WTC11 (cell line): Measurements from ENCODE around the gene GPR158. TPM values are rescaled to one million over a fixed set of nuclear protein-coding genes. Genes with fewer than 3 reads are reported as not detected.

Source experiments
- ATAC-seq: fragments of 200-7000 bp; cut with Tn5 transposase; 2 replicates; pipeline ENCODE4 v1.10.0; 2021; ENCODE audit warnings: mild to moderate bottlenecking, moderate library complexity
- CTCF ChIA-PET: fragments of 300-600 bp; sonication (Branson Sonifier 250); formaldehyde crosslinking; loops from one replicate; lab custom pipeline; 2021; ENCODE audit warnings: antibody characterized with exemption; lab: Charles Lee
- POLR2A ChIA-PET: fragments of 350-600 bp; sonication (Branson Sonifier 250); formaldehyde crosslinking; loops from one replicate; lab custom pipeline; 2021; ENCODE audit warnings: antibody characterized with exemption; lab: Charles Lee
- DNase-seq: peaks from one replicate; pipeline ENCODE4 v3.0.0; 2021; ENCODE audit warnings: low spot score
- H3K27ac Mint-ChIP-seq: 2 replicates; pipeline ENCODE4 v1.8.0; 2021; ENCODE audit warnings: mixed read lengths
- H3K27me3 Mint-ChIP-seq: 2 replicates; pipeline ENCODE4 v1.8.0; 2021; ENCODE audit warnings: low read depth, mild to moderate bottlenecking, moderate library complexity, mixed read lengths
- H3K36me3 Mint-ChIP-seq: 2 replicates; pipeline ENCODE4 v1.8.0; 2021; ENCODE audit warnings: mixed read lengths
- H3K4me1 Mint-ChIP-seq: 2 replicates; pipeline ENCODE4 v1.8.0; 2022; ENCODE audit warnings: mixed read lengths
- H3K4me3 Mint-ChIP-seq: 2 replicates; pipeline ENCODE4 v1.8.0; 2021; ENCODE audit warnings: mild to moderate bottlenecking, moderate library complexity, mixed read lengths
- H3K9me3 Mint-ChIP-seq: 2 replicates; pipeline ENCODE4 v1.8.0; 2021; ENCODE audit warnings: mixed read lengths
- ATF1 ChIP-seq: sonication (generic); formaldehyde crosslinking; IDR thresholded peaks from 2 replicates; pipeline ENCODE4 v1.8.1; 2023; ENCODE audit warnings: mild to moderate bottlenecking, moderate library complexity, missing genetic modification reagents
- CBFB ChIP-seq: sonication (generic); formaldehyde crosslinking; IDR thresholded peaks from 2 replicates; pipeline ENCODE4 v1.8.1; 2022; ENCODE audit warnings: mild to moderate bottlenecking, low read depth, missing genetic modification reagents
- ELF4 ChIP-seq: sonication (generic); formaldehyde crosslinking; IDR thresholded peaks from 2 replicates; pipeline ENCODE4 v1.8.1; 2022; ENCODE audit warnings: low read depth, mild to moderate bottlenecking, moderate library complexity, missing genetic modification reagents
- FOXJ3 ChIP-seq: sonication (generic); formaldehyde crosslinking; IDR thresholded peaks from 2 replicates; pipeline ENCODE4 v1.9.0; 2021; ENCODE audit warnings: missing genetic modification reagents, mild to moderate bottlenecking, borderline replicate concordance
- FOXP1 ChIP-seq: sonication (generic); formaldehyde crosslinking; IDR thresholded peaks from 2 replicates; pipeline ENCODE4 v1.8.0; 2022; ENCODE audit warnings: missing genetic modification reagents, mild to moderate bottlenecking, moderate library complexity, borderline replicate concordance
- JUN ChIP-seq: sonication (generic); formaldehyde crosslinking; IDR thresholded peaks from 2 replicates; pipeline ENCODE4 v1.8.0; 2023; ENCODE audit warnings: mild to moderate bottlenecking, missing genetic modification reagents
- MYBL2 ChIP-seq: sonication (generic); formaldehyde crosslinking; IDR thresholded peaks from 2 replicates; pipeline ENCODE4 v1.8.1; 2023; ENCODE audit warnings: mild to moderate bottlenecking, moderate library complexity, missing genetic modification reagents
- NFE2L1 ChIP-seq: sonication (generic); formaldehyde crosslinking; IDR thresholded peaks from 2 replicates; pipeline ENCODE4 v1.8.1; 2023; ENCODE audit warnings: missing genetic modification reagents
- OVOL2 ChIP-seq: fragments of 250-450 bp; sonication (Bioruptor Pico); IDR thresholded peaks from 2 replicates; pipeline ENCODE4 v1.9.0; 2021; ENCODE audit warnings: mild to moderate bottlenecking, borderline replicate concordance
- RORB ChIP-seq: fragments of 250-450 bp; sonication (Bioruptor Pico); IDR thresholded peaks from 2 replicates; pipeline ENCODE4 v1.9.0; 2021; ENCODE audit warnings: mild to moderate bottlenecking
- TCF7 ChIP-seq: sonication (generic); formaldehyde crosslinking; IDR thresholded peaks from 2 replicates; pipeline ENCODE4 v1.8.0; 2022; ENCODE audit warnings: mild to moderate bottlenecking, low read depth, missing genetic modification reagents, moderate library complexity
- ZNF138 ChIP-seq: sonication (generic); formaldehyde crosslinking; conservative IDR thresholded peaks from 2 replicates; pipeline ENCODE4 v1.8.1; 2022; ENCODE audit warnings: mild to moderate bottlenecking, moderate library complexity, missing genetic modification reagents
- ZNF232 ChIP-seq: sonication (generic); formaldehyde crosslinking; IDR thresholded peaks from 2 replicates; pipeline ENCODE4 v1.8.0; 2022; ENCODE audit warnings: mild to moderate bottlenecking, missing genetic modification reagents
- ZNF317 ChIP-seq: sonication (generic); formaldehyde crosslinking; IDR thresholded peaks from 2 replicates; pipeline ENCODE4 v1.8.1; 2023; ENCODE audit warnings: low read depth, mild to moderate bottlenecking, moderate library complexity, missing genetic modification reagents, borderline replicate concordance
- ZNF416 ChIP-seq: fragments of 250-450 bp; sonication (Bioruptor Pico); IDR thresholded peaks from 2 replicates; pipeline ENCODE4 v1.9.0; 2021; ENCODE audit warnings: mild to moderate bottlenecking, inconsistent platforms
- total RNA-seq: library from RNA; stranded (reverse); gene quantifications from 3 replicates; pipeline ENCODE4 v1.2.3, GENCODE V29; 2021
- TF ChIP-seq, protein P1 (sequence below): sonication (generic); formaldehyde crosslinking; IDR thresholded peaks from 2 replicates; pipeline ENCODE4 v1.8.1; 2022; ENCODE audit warnings: low read depth, mild to moderate bottlenecking, moderate library complexity, missing genetic modification reagents, borderline replicate concordance
- TF ChIP-seq, protein P2 (sequence below): sonication (generic); formaldehyde crosslinking; IDR thresholded peaks from 2 replicates; pipeline ENCODE4 v1.8.0; 2022; ENCODE audit warnings: mild to moderate bottlenecking, missing genetic modification reagents
- TF ChIP-seq, protein P3 (sequence below): sonication (generic); formaldehyde crosslinking; IDR thresholded peaks from 2 replicates; pipeline ENCODE4 v1.8.0; 2023; ENCODE audit warnings: missing genetic modification reagents, mild to moderate bottlenecking, borderline replicate concordance

GPR158 gene
- total RNA-seq, 1 experiment from 2014 or later = 0.63 TPM

DNA sequence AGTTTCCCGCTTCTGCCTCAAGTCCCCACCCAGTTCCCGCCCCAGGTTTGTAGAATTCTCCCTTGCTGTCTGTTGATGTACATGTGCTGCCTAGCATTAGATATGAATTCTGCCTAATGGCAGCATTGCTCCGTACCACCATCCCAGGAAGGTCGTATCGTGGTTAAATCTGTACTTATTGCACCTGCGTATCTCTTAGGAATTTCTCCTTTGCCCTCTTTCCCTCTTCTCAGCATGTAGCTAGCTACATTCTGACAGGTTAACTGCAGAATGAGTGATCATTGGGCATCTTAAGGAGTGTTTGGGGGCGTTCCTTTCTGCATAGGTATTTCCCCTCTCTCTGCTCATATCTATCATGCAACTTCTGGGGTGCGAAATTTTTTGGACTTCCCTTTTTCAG is 293.1 kb downstream of the GPR158 start:
- Mint-ChIP-seq H3K4me3 (no peak overlapping the region), H3K4me1 (peaks cover 43% of the 10 kb centered on the region), H3K27ac (no peak overlapping the region), H3K36me3 (peaks cover 14% of the 10 kb centered on the region), H3K9me3 (peaks cover 15% of the 10 kb centered on the region), H3K27me3 (no peaks in the 10 kb centered on the region)
- ChIA-PET CTCF (no interaction called here), POLR2A (no interaction called here)
- TF ChIP-seq ZNF317 = no peak
- no peak for DNase-seq
- peak; percentile 44 for ATAC-seq

DNA sequence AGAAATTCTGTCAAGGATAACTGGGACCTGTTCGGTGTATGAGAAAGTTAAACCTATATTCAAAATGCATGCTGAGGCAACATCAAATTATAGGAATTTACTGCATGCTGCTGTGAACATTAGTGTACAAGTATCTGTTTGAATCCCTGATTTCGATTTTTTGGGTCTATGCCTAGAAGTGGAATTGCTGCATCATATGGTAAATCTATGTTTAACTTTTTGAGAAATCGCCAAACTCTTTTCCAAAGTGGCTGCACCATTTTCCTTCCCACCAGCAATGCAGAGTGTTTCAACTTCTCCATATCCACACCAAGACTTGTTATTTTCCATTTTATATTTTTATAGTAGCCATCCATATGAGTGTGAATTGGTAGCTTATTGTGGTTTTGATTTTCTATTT is 306.7 kb downstream of the GPR158 start:
- TF ChIP-seq FOXP1 (CRISPR knock-in tag) (no peak), RORB (CRISPR knock-in tag) (no peak)
- ATAC-seq = no peak
- H3K27ac Mint-ChIP-seq = no peak overlapping the region
- POLR2A ChIA-PET = no interaction called here
- no peak overlapping the region for H3K4me3 Mint-ChIP-seq
- CTCF ChIA-PET = no interaction called here
- peaks cover 6% of the 10 kb centered on the region for H3K4me1 Mint-ChIP-seq
- H3K9me3 Mint-ChIP-seq = peaks cover 6% of the 10 kb centered on the region
- peaks cover 6% of the 10 kb centered on the region for H3K36me3 Mint-ChIP-seq
- DNase-seq = no peak
- H3K27me3 Mint-ChIP-seq = no peaks in the 10 kb centered on the region

DNA sequence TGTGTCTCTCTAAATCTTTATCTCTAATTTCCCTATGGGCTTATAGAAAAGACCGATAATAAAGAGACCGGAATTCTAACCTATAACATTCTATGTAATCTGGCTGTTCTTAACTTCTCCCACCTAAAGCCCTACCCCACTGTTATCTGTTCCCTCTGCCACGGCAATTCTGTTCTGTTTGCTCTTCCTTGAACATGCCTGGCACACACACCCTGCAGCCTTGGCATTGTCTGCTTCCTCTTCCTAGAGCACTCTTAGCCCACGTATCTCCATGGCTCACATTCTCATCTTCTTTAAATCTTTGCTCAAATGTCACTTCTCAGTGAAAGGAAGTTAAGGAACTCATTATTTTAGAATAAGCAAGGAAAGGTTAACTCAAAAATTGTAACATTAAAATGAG is 309.2 kb downstream of the GPR158 start:
- ChIA-PET CTCF (no interaction called here), POLR2A (no interaction called here)
- Mint-ChIP-seq H3K4me3 (no peak overlapping the region), H3K27me3 (no peaks in the 10 kb centered on the region), H3K27ac (no peak overlapping the region), H3K4me1 (peaks cover 11% of the 10 kb centered on the region), H3K36me3 (peaks cover 6% of the 10 kb centered on the region), H3K9me3 (peaks cover 6% of the 10 kb centered on the region)
- TF ChIP-seq ZNF416 (no peak), FOXJ3 (CRISPR knock-in tag) (no peak), OVOL2 (no peak), CBFB (no peak), JUN (CRISPR knock-in tag) (no peak), ZNF138 (CRISPR knock-in tag) (no peak), ELF4 (CRISPR knock-in tag) (no peak), ATF1 (CRISPR knock-in tag) (no peak), TCF7 (CRISPR knock-in tag) (no peak), NFE2L1 (no peak), ZNF232 (CRISPR knock-in tag) (no peak), MYBL2 (CRISPR knock-in tag) (no peak)
- TF ChIP-seq, protein P1, sequence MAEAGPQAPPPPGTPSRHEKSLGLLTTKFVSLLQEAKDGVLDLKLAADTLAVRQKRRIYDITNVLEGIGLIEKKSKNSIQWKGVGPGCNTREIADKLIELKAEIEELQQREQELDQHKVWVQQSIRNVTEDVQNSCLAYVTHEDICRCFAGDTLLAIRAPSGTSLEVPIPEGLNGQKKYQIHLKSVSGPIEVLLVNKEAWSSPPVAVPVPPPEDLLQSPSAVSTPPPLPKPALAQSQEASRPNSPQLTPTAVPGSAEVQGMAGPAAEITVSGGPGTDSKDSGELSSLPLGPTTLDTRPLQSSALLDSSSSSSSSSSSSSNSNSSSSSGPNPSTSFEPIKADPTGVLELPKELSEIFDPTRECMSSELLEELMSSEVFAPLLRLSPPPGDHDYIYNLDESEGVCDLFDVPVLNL (CRISPR knock-in tag) = no peak
- TF ChIP-seq, protein P2, sequence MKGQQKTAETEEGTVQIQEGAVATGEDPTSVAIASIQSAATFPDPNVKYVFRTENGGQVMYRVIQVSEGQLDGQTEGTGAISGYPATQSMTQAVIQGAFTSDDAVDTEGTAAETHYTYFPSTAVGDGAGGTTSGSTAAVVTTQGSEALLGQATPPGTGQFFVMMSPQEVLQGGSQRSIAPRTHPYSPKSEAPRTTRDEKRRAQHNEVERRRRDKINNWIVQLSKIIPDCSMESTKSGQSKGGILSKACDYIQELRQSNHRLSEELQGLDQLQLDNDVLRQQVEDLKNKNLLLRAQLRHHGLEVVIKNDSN (CRISPR knock-in tag) = no peak
- TF ChIP-seq, protein P3, sequence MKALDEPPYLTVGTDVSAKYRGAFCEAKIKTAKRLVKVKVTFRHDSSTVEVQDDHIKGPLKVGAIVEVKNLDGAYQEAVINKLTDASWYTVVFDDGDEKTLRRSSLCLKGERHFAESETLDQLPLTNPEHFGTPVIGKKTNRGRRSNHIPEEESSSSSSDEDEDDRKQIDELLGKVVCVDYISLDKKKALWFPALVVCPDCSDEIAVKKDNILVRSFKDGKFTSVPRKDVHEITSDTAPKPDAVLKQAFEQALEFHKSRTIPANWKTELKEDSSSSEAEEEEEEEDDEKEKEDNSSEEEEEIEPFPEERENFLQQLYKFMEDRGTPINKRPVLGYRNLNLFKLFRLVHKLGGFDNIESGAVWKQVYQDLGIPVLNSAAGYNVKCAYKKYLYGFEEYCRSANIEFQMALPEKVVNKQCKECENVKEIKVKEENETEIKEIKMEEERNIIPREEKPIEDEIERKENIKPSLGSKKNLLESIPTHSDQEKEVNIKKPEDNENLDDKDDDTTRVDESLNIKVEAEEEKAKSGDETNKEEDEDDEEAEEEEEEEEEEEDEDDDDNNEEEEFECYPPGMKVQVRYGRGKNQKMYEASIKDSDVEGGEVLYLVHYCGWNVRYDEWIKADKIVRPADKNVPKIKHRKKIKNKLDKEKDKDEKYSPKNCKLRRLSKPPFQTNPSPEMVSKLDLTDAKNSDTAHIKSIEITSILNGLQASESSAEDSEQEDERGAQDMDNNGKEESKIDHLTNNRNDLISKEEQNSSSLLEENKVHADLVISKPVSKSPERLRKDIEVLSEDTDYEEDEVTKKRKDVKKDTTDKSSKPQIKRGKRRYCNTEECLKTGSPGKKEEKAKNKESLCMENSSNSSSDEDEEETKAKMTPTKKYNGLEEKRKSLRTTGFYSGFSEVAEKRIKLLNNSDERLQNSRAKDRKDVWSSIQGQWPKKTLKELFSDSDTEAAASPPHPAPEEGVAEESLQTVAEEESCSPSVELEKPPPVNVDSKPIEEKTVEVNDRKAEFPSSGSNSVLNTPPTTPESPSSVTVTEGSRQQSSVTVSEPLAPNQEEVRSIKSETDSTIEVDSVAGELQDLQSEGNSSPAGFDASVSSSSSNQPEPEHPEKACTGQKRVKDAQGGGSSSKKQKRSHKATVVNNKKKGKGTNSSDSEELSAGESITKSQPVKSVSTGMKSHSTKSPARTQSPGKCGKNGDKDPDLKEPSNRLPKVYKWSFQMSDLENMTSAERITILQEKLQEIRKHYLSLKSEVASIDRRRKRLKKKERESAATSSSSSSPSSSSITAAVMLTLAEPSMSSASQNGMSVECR = no peak
- no peak for ATAC-seq
- no peak for DNase-seq
